Measurements from ENCODE around the gene MAP3K15. TPM values are rescaled to one million over a fixed set of nuclear protein-coding genes. Genes with fewer than 3 reads are reported as not detected.

MAP3K15 gene
- total RNA-seq, 6 donors from 2014 or later = 0.44 to 5.2 (median 1.4) TPM

DNA sequence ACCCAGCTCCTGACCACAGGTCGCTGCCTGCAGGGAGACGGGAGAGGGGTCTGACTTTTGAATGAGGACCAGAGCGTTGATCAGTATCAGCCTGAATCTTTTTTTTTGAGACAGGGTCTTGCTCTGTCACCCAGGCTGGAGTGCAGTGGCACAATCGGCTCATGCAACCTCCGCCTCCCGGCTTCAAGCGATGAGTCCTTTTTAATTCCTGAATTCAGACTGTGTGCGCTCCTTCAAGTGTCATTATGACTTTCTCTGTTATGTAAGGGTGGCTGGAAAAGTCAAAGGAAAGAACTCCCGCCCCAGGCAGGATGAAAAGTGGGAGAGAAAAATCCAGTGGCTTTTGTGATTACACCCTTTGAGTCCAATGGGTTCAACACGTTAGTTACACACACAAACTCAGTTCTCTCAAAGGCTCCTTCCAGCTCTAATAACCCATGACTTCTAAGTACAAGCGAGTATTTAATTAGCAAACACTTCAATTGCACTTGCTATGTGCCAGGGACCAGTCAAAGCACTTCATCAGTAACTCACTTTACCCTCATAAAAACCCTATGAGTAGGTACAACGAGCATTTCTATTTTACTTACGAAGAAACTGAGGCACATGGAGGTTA, 127.1 kb downstream of the MAP3K15 start:
- Histone ChIP-seq H3K27me3 (no peaks in the 10 kb centered on the region), H3K27ac (no peak overlapping the region), H3K4me3 (no peak overlapping the region), H3K4me1 (peaks cover 0 to 6% (median 0%) of the 10 kb centered on the region in 4 donors), H3K36me3 (no peaks in the 10 kb centered on the region), H3K9me3 (no peaks in the 10 kb centered on the region)
- 62 to 83% methylated on average over 1 to 13 of the region's 13 CpGs for WGBS, 2 donors
- TF ChIP-seq EP300 (IDR thresholded peaks at IDR 0.05) (no peak), POLR2A (IDR thresholded peaks at IDR 0.05) (no peak), POLR2AphosphoS5 (IDR thresholded peaks at IDR 0.05) (no peak)
- TF ChIP-seq, protein P1, sequence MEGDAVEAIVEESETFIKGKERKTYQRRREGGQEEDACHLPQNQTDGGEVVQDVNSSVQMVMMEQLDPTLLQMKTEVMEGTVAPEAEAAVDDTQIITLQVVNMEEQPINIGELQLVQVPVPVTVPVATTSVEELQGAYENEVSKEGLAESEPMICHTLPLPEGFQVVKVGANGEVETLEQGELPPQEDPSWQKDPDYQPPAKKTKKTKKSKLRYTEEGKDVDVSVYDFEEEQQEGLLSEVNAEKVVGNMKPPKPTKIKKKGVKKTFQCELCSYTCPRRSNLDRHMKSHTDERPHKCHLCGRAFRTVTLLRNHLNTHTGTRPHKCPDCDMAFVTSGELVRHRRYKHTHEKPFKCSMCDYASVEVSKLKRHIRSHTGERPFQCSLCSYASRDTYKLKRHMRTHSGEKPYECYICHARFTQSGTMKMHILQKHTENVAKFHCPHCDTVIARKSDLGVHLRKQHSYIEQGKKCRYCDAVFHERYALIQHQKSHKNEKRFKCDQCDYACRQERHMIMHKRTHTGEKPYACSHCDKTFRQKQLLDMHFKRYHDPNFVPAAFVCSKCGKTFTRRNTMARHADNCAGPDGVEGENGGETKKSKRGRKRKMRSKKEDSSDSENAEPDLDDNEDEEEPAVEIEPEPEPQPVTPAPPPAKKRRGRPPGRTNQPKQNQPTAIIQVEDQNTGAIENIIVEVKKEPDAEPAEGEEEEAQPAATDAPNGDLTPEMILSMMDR (IDR thresholded peaks at IDR 0.05) = no peak
- peak in 1 of 2 donors; percentile 52 for ATAC-seq (ENCODE audit: low FRiP score in 2 of 2)
- no peak for DNase-seq

- 75 to 100% methylated on average over 3 to 4 of the region's 4 CpGs for WGBS, 2 donors
Measured at GRCh38 chrX:19386679-19387078, 128.6 kb downstream of the MAP3K15 start.

GRCh38 chrX:19382555-19383145, 132.7 kb downstream of the MAP3K15 start:
- Histone ChIP-seq H3K36me3 (no peaks in the 10 kb centered on the region), H3K9me3 (no peaks in the 10 kb centered on the region), H3K27me3 (no peaks in the 10 kb centered on the region), H3K4me1 (peaks cover 0 to 2% (median 0%) of the 10 kb centered on the region in 4 donors), H3K27ac (no peak overlapping the region), H3K4me3 (no peak overlapping the region)
- peak in 1 of 2 donors; percentile 67 for DNase-seq
- peak; percentile 36 to 67 for ATAC-seq (ENCODE audit: low FRiP score in 2 of 2)
- TF ChIP-seq, protein P1 (IDR thresholded peaks at IDR 0.05) = peak in 4 of 6 experiments; percentile 22 to 51 (median 50)
- TF ChIP-seq EP300 (IDR thresholded peaks at IDR 0.05) (no peak), POLR2A (IDR thresholded peaks at IDR 0.05) (no peak), POLR2AphosphoS5 (IDR thresholded peaks at IDR 0.05) (no peak)
- 36 to 57% methylated on average over 3 to 16 of the region's 16 CpGs for WGBS, 2 donors

More at GRCh38 chrX:19386679-19387078, 128.6 kb downstream of the MAP3K15 start:
- Histone ChIP-seq H3K27ac (no peak overlapping the region), H3K4me1 (peaks cover 0 to 6% (median 0%) of the 10 kb centered on the region in 4 donors), H3K27me3 (no peaks in the 10 kb centered on the region), H3K36me3 (no peaks in the 10 kb centered on the region), H3K9me3 (no peaks in the 10 kb centered on the region), H3K4me3 (no peak overlapping the region)
- no peak for TF ChIP-seq POLR2AphosphoS5 (IDR thresholded peaks at IDR 0.05)
- TF ChIP-seq, protein P1 (IDR thresholded peaks at IDR 0.05) = no peak
- no peak for TF ChIP-seq POLR2A (IDR thresholded peaks at IDR 0.05)
- no peak for TF ChIP-seq EP300 (IDR thresholded peaks at IDR 0.05)
- ATAC-seq (ENCODE audit: low FRiP score in 2 of 2) = no peak
- DNase-seq = no peak

DNA sequence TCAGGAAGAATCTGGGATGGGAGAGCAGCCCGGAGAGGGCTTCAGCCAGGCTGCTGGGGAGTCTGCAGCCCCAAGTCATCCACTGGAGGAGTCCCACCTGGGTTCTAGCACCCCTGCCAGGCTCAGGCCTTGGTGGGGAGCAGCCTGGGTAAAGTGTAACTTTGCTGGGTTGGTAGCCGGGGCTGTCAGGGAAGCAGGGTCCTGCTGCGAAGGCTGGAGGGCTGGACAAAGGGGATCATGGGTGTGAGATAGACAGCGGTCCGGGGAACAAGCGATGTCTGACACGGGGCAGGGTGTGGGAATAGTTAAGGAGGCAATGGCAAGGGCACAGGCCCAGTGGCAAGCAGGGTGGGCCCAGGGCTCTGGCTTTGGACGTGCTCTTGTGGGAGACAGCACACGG, 134.0 kb downstream of the MAP3K15 start:
- WGBS, 2 donors = 89 to 91% methylated on average over 8 to 9 of the region's 9 CpGs
- DNase-seq (no peak), ATAC-seq (ENCODE audit: low FRiP score in 2 of 2) (no peak)
- no peak overlapping the region for H3K27ac ChIP-seq
- no peaks in the 10 kb centered on the region for H3K36me3 ChIP-seq
- TF ChIP-seq POLR2A (IDR thresholded peaks at IDR 0.05) = no peak
- no peaks in the 10 kb centered on the region for H3K27me3 ChIP-seq
- H3K4me3 ChIP-seq = no peak overlapping the region
- no peaks in the 10 kb centered on the region for H3K9me3 ChIP-seq
- H3K4me1 ChIP-seq = no peaks in the 10 kb centered on the region

DNA sequence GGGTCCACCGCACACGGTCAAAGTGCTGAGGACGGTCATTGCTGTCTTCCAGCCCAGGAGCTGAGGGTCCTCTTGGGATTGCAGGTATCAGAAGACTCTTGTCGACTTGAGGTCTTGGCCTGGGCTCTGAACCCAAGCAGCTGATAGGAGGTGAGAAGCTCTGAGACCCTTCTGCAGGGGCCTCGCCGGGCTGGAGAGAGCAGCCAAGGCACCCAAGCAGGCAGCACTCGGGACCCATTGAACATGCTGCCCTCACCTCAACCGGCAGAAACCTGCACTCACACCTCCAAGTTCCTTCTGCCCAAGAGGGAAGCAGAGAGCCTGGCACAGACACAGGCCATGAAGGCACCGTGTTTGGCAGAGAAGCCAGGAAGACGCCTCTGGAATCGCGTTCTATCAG, 137.5 kb downstream of the MAP3K15 start:
- ATAC-seq (ENCODE audit: low FRiP score in 2 of 2) = no peak
- H3K9me3 ChIP-seq = no peaks in the 10 kb centered on the region
- H3K4me3 ChIP-seq = no peak overlapping the region
- H3K4me1 ChIP-seq = peaks cover 0 to 4% (median under 1%) of the 10 kb centered on the region in 4 donors
- H3K27me3 ChIP-seq = no peaks in the 10 kb centered on the region
- no peak overlapping the region for H3K27ac ChIP-seq
- 92% methylated on average over 12 of the region's 12 CpGs; no CpG with 5 or more reads in 1 of the 2 donors for WGBS, 2 donors
- DNase-seq = no peak
- no peak for TF ChIP-seq EP300 (IDR thresholded peaks at IDR 0.05)
- TF ChIP-seq, protein P1 (IDR thresholded peaks at IDR 0.05) = no peak
- no peak for TF ChIP-seq POLR2AphosphoS5 (IDR thresholded peaks at IDR 0.05)
- no peak for TF ChIP-seq POLR2A (IDR thresholded peaks at IDR 0.05)
- no peaks in the 10 kb centered on the region for H3K36me3 ChIP-seq

Data from upper lobe of left lung (tissue), 6 donors.